Measurements from ENCODE around the gene GMDS.

DNA sequence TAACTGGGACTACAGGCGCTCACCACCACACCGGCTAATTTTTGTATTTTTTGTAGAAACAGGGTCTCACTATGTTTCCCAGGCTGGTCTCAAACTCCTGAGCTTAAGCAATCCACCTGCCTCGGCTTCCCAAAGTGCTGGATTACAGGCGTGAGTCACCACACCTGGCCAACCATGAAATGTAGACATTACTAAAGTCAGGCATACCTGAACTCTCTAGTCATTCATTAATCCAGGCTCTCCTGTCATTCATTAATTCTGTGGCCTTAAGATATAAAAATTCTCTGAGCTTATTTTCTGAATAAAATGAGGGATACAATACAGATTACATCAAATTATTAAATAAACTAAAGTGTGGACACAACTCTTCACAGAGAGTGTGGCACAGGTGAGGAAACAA is 159.7 kb downstream of the GMDS start:
- TF ChIP-seq EZH2phosphoT487 (IDR thresholded peaks at IDR 0.05; ENCODE audit: insufficient read depth, low read depth) = no peak
- TF ChIP-seq EZH2 (IDR thresholded peaks at IDR 0.05; ENCODE audit: insufficient read depth, poor library complexity, severe bottlenecking) = no peak
